Stimulated activated CD4-positive, alpha-beta T cell treated with anti-CD3 and anti-CD28 coated beads, Interleukin-12 subunit alpha, Interleukin-12 subunit beta, amount 100 ng/mL, for 4 hours (primary cell): ENCODE results near the gene FAM131C.

Source experiments
- DNase-seq: peaks from one replicate; pipeline ENCODE4 v3.0.0-alpha.2; 2020

Gene FAM131C

GRCh38 chr1:16099412-16099811, 26.0 kb upstream of the FAM131C start:
- DNase-seq: no peak

GRCh38 chr1:16095447-16095846, 22.0 kb upstream of the FAM131C start:
- DNase-seq: no peak

DNA sequence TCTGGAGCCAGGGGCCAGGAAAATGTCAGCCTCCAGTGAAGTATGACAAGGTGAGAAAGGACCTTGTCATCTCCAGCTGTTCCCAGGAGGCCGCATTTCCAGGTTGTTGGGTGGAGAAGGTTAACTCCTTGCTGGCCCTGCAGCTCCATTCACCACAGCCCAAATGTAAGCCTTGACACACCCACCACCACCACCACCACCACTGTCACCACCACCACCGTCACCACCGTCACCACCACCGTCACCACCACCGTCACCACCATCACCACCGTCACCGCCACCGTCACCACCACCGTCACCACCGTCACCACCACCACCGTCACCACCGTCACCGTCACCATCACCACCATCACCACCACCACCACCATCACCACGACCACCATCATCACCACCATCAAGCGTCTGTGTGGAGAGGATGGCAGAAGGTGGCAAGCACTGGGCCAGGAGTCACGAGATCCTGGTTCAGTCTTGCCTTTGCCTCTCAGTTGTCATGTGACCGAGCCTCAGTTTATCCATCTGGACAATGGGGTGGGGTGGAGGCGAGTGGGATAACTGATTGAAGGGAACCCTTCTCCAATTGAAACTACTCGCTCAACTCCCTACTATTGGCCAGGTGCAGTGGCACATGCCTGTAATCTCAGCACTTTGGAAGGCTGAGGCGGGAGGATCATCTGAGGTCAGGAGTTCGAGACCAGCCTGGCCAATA, 21.2 kb upstream of the FAM131C start:
- no peak for DNase-seq

DNA sequence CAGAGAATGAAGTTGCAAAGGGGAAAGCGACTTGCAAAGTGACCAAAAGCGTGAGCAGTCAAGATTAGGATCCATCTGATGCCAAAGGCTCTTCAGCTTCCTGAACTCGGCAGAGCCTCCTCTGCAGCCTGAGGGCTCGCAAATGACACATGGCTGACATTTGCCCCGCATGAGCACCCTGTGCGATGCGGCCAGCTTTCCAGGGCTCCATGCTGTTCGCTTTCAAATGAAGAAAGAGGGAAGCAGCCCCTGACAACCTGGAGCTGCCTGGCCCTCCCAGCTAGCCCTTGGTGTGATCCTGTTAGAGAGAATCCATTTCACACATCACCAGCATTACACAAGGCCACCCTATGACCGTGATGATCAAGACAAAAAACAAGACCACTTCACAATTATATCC, 20.2 kb upstream of the FAM131C start:
- no peak for DNase-seq

GRCh38 chr1:16092923-16093511, 19.6 kb upstream of the FAM131C start:
- no peak for DNase-seq

DNA sequence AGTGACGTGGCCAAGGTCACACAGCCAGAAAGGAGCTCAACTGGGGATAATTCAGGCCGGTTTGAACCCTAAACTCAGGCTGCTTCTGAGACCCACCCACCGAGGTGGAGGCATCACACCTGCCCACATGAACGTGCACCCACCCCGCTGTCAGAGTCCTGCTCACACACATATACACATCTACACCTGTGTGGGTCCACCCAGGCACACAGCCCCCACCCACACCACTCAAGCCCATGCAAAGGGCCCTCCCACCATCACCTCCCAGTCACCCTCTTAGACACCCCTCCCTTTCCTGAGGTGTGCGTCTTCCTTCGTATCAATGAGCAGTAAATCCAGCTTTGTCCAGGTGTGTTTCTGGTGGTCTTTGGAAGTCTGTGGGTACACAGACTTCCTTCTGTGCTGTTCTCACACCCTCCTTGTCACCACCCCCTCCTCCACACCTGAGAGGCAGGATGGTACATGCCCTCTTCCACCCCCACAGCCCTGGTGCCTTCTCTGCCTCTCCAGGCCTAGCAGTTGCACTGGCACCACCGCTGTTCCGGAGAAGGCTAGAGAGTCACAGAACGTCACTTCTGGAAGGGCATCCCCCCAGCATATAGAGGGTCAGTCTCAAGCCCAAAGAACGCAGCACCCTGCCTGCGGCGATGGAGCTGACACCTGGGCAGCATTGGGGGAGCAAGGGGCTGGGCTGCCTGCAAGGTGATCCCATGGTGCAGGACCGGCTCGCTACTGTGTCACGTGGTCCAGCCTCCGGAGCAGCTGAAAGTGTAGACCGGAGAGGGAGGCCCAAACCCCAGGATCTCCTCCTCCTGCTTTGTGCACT, 18.9 kb upstream of the FAM131C start:
- DNase-seq: no peak

GRCh38 chr1:16091296-16091695, 17.8 kb upstream of the FAM131C start:
- no peak for DNase-seq

DNA sequence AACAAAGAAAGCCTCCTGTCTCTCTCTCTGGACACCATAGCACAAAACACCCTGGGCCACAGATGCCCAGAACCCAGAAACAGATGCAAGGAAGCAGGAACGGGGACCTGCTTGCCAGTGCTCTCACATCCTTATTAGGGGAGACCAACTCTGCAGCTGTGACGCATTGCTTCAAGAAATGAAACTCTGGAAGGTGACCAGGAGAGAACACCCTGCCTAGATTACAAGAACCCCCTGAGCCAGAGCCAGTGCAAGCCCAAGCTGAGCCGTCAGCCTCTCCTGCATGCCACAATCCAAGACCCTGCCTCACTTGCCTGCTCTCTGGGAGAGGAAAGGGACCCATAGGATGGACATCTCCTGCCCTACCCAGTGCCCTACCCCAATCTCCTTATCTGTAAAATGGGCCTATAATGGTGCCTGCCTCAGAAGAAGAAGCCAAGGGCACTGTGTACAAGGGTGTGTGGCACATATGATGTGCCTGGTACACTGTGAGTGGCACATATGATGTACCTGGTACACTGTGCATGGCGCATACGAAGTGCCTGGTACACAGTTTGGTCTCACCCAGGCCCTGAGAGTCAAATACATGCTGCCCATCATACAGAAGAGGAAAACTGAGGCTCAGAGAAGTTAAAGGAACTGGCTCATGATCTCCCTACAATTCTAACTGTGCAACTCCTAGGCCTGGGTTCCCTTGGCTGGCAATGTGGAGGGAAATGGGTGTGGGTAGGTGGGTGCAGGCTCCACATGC, 16.8 kb upstream of the FAM131C start:
- DNase-seq: no peak

DNA sequence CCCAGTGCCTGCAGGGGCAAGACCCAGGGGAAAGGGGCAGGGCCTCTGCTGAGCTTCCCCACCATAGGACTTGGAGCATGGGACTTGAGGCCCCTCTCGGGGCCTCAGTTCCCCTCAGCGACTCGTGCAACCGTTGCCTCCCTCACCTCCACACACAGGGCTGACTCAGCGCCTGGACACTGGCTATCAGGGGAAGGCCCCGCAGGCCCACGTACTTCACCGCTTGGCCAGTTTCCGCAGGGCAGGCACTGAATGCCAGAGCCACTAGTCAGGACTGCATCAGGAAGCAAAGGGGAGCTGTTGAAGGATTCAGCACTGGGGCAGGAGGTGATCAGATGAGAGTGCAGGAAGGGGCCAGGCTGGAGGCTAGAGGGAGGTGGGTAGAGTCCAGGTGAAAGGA, 15.5 kb upstream of the FAM131C start:
- no peak for DNase-seq

DNA sequence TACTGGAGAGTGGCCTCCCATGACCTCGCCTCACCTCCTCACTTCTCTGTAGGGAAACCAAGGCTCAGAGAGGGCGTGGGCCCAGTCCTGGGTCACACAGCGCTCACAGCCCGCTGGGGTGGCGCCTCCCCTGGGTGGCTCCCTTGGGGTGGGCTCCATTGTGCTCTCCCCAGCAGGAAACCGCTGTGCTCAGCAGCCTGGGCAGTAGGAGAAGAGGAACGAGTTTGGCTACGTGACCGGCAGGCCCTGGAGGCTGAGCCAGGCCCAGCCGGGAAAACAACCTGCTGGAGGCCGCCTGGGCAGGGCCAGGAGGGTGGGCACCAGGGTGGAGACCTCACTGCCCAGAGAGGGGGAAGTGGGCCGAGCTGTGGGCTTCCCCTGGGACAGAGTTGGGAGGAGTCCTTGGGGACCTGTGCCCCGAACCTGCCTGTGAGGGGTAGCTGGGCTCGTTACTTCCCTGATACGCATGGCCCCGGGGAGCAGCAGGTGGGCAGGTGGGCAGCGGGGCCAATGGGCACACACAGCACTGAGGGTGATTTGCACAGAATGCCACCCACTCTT, 15.0 kb upstream of the FAM131C start:
- no peak for DNase-seq

DNA sequence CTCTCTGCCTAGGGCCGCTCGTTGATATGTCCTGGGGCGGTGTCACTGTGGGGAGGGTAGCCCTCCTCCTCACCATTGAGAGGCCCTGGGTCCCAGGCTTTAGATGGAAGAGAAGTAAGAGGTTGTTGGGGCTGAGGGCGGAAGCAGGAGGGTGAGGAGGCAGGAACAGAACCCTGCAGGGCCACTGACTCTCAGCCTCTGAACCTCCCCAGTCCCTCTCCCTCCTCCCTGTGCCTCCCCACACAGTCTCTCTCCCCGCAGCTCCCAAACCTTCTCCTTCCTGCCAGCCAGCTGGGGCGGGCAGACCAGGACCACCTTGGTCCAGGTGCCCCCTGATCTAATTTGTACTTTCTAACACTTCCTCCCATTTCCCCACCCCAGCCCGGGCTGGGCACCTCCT, 14.3 kb upstream of the FAM131C start:
- no peak for DNase-seq

DNA sequence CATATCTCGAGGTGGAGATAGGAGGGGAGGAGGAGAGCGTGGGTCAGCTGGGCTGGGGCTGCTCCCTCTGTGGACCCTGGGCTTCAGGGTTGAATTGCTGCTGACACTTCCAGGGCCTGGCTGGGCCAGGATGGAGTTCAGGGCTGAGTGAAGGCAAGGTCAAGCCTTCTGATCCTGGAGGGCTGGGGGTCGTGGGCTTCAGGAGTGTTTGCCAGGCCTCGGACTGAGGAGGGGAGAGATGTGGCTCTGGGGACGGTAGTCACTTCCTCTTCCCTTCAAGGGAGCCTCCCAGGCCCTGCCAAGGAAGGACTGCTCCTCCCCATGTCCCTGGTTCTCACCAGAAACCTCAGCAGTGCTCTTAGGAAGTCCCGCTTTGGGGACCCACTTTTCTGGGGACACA, 12.1 kb upstream of the FAM131C start:
- DNase-seq: no peak

GRCh38 chr1:16083486-16083885, 10.0 kb upstream of the FAM131C start:
- DNase-seq: no peak

DNA sequence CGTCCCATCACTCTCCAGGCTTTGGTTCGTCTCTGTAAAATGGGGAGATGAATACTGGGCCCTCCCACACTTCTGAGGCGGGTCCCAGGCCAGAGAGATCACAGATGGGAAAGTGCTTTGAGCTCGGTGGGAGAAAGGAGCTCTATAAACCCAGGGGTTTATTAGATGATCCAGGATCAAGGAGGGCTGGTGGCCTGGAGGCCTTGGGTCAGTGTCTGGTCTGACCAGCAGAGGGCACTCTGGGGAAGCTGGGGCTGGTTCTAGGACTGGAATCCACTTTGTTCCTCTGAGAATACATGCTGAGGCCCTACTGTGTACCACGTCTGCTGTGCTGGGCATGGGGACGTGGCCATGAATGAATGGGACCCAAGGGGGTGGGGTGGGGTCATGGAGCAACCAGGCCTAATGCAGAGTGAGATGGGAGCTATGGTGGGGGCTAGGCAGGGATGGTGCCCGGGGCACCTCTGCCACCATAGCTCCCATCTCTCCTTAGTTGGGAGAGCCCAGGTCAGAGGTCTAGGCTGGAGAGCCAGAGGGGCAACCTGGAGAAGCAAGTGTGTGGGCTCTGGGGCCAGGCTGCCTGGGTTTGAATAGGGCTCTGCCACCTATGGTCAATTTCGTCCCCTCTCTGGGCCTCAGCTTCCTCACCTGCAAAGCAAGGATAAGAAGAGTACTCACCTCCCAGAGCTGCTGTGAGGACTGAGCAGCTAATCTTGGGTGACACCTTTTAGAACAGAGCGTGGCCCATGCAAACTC, 9.0 kb upstream of the FAM131C start:
- peak; percentile 61 for DNase-seq

DNA sequence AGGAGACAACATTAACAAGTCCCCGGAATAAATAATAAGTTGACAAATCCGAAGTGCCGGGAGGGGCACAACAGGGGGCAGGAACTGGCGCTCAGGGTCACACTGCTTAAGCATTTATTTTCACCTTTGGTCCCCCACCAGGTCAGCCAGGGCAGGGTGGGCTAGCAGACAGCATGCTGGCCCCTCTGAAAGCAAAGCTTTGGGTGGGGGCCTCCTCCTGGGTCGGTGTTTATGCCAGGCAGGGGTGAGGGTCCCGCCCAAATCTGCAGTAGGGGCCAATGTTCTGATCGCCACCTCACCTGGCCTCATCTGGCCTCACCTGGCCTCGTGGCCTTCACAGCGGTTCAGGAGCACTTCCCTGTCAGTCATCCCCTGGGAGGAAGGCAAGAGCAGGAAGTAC, 8.2 kb upstream of the FAM131C start:
- no peak for DNase-seq

DNA sequence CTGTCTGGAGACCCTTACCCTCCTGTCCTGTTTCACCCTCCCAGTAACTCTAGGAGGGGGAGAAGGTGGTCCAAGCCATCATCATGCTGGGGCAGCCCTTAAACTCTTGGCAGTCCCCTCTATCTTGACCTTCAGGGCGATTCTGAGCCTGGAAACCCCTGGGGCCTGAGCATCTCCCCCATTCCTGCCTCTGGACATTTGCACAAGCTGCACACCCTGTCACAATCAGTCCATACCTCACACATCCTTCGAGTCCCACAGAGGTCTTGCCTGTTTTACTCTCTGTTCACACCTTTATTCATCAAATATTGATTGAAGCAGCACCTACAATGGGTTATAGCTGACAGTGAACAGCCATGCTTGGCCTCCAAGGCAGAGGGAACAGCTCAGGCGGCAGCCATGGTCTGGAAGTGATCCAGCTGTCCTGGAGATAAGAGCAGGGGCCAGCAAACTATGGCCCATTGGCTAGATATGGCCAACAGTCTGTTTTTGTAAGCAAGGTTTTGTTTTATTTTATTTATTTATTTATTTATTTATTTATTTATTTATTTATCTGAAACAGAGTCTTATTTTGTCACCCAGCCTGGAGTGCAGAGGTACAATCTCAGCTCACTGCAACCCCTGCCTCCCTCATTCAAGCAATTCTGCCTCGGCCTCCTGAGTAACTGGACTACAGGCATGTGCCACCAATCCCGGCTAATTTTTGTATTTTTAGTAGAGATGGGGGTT, 7.1 kb upstream of the FAM131C start:
- no peak for DNase-seq

- DNase-seq: peak; percentile 68
Observed at GRCh38 chr1:16078925-16079656, 5.6 kb upstream of the FAM131C start.

GRCh38 chr1:16077406-16078245, 4.2 kb upstream of the FAM131C start:
- DNase-seq: no peak

GRCh38 chr1:16076865-16077238, 3.4 kb upstream of the FAM131C start:
- no peak for DNase-seq
